ENCODE results near the gene AGAP2.

Gene AGAP2

DNA sequence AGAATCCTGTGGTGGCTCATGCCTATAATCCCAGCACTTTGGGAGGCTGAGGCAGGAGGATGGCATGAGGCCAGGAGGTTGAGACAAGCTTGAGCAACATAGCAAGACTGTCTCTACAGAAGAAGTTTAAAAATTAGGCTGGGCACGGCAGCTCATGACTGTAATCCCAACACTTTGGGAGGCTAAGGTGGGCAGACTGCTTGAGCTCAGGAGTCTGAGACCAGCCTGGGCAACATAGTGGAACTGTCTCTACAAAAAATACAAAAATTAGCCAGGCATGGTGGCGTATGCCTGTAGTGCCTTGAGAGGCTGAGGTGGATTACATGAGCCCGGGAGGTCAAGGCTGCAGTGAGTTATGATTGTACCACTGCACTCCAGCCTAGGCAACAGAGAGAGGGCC, 29.3 kb upstream of the AGAP2 start:
- DNase-seq (ENCODE audit: low read depth in 2 of 2): no peak

DNA sequence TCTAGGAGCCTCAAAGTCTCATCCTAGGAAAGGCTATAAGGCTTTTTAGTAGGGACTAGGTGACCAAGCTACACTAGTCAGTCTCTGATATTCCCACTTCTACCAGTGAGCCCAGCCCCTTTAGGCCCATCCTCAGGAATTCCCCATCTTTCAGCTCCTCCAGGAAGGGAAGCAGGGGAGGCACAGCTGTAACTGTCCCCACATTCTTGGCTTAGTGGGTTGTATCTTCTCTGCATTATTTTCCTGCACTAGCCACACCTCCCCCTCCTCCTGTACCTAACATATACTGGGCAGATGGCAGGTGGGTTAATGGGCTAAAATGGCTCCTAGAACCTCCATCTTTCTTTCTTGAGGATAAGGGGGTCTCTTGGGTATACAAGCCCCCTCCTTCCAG, 28.8 kb upstream of the AGAP2 start:
- DNase-seq (ENCODE audit: low read depth in 2 of 2): no peak

DNA sequence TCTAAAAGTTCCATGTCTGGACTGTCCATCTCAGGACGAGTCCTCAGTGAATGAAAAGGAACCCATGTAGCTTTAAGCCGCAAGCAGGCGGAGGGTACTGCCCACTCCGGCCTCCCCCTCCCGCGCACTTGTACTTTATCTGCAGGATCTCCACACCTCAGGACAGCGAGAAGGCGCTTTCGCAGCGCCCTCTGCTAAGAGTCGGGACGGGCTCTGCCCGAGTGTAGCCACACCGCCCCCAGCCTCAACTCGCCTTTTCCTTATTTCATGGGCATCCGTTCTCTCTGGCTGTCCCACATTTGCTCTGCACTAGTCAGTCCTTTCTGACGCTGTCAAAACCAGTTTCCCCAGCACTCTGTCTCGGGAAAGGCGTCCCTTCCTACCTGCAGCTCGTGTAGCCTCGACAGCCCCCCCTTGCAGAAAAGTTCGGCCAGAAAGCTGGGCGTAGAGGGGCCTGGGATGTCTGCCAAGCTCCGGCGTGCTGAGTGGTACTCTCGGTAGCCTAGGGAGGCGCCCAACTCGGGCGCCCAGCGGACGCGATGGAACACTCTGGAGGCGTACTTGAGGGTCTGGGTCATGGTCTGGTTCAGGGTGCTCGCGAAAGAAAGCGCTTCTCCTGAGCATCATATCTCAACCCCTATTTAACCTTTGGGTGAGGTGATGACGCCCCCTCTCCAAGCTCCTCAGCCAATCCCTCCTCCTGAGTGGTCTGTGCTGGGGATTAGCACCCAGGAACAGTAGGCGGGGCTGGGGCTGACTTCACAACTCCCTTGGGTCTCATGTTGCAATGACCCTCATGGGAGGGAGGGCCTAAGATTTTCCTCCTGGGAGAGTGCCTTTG, 28.1 kb upstream of the AGAP2 start, which contains the start of gene CYP27B1:
CYP27B1 (minus strand) TSS at position 615 of the 841 bp plus-strand sequence; CDS start at position 578, 37 bp downstream.
- DNase-seq (ENCODE audit: low read depth in 2 of 2): no peak

DNA sequence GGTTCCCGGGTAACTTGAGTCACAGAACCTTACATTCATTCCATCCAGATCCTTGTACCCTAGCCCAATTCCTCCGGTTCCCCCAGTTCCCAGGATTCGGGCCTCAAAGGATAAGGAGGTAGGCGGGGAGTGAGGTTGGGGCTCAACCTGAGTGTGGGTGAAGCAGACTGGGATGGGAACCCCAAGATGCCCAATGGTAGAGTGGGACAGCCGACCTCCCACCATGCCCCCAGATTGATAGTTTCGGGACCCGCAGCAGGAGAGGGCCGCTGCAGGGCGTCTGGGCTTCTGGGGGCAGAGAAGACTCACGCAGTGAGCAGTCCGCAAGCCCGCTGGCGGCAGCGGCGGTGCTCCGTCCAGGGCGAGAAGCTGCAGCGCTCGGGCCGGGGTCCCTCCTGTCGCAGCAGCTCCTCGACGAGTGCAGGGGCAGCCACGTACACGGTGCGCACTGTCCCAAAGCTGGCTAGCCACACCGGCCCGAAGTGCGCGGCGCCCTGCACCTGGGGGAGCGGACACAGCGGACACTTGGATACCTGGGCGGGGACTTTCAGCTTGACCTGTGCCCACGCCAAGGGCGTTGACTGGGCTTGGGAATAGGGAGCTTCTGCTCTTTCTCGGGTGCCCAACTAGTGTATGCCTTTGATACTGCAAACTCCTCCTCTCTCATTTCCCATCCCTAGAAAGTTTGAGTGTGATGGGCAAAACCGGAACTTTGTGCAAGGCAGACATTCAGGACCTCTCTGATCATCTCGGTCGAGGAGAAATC, 27.3 kb upstream of the AGAP2 start:
- DNase-seq (ENCODE audit: low read depth in 2 of 2): no peak

DNA sequence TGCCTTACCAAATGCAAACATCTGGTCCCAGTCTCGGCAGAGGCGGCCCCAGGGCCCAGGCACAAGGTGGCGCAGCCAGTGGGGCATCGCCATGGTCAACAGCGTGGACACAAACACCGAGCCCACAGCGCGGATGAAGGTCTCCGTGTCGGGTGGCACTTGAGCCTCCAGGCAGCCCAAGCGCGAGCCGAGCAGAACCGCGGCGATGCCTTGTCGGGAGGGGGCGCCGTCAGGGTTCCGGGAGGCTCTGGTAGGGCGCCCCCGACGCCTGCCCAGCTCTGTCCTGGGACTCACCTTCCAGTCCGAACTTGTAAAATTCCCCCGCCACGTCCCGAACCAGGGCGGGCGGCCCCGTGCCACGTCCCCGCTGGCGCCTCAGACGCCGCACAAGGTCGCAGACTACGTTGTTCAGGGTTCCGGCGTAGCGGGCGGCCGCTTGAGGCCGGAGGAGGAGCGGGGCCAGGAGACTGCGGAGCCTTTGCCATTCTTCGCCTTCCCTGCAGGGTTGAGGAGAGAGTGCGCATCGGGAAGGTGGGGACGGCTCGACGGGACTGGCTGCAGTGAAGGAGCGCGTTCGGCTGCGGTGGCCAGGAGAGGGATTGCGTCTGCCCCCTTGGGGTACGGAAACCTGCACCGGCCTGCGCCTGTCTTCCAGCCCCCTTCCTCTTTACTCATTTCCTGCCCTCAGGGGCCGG, 26.6 kb upstream of the AGAP2 start:
- DNase-seq (ENCODE audit: low read depth in 2 of 2): peak in 1 of 2 donors; percentile 44

DNA sequence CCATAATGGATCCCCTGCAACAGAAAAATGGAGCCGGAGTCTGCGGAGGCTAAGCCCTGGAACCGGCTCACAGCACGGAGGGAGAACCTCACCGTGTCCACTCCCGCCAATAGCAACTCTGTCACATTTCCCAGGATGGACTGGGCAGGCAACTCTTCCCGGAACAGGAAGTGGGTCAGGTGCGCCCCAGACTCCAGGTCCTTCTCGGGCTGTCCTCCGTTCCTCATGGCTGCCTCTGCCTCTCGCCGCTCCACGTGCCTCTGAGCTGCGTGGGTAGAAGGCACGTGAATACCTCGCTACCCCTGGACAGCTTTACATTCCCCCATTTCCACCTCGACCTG, 26.1 kb upstream of the AGAP2 start:
- DNase-seq (ENCODE audit: low read depth in 2 of 2): no peak

DNA sequence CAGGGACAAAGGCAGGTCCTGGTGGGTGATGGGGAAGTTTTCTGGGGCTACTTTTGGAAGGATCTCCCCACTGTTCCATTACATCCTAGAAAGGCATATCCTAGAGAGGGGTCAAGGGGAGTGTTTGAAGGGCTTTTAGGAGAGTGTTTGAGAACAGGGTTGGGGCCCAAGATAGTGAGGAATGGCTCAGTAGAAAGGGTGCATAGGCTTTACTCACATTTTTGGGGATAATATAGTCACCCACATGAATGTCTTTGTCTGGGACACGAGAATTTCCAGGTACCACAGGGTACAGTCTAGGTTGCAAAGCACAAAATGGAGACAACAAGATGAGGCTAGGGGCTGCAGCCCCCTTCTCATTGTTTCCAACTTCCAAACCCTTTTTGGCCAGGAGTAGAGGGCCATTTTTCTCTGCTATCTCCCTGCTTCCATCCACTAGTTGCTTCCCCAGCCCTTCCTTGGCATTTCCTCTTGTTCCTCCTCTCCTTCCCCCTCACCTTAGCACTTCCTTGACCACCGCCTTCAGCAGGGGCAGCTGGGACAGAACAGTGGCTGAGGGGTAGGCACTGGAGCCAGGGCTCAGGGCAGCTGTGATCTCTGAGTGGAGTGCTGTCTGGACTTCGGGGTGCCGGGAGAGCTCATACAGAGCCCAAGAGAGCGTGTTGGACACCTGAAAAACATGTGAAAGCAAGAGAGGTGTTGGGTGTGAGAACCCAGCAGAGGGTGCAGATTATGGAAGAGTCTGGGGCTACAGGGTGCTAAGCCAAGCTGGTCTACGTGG, 25.5 kb upstream of the AGAP2 start:
- DNase-seq (ENCODE audit: low read depth in 2 of 2): no peak

DNA sequence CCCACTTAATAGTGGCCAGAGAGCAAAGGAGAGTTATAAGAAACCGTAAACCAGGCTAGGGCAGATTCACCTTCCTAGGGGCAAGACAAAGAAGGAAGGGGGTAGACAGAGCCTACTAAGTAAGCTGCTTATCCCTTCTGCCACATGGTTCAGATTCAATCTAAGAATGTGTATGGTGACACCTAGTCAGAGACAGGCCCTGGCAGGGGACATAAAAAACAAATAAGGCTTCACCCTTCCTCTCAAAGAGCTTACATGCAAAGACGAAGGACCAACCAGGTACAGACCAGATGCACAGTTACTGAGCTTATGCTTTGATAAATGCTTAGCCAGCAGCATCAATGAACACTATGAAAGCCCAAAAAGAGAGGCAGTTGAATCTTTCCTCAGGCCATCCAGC, 23.9 kb upstream of the AGAP2 start:
- no peak for DNase-seq (ENCODE audit: low read depth in 2 of 2)

DNA sequence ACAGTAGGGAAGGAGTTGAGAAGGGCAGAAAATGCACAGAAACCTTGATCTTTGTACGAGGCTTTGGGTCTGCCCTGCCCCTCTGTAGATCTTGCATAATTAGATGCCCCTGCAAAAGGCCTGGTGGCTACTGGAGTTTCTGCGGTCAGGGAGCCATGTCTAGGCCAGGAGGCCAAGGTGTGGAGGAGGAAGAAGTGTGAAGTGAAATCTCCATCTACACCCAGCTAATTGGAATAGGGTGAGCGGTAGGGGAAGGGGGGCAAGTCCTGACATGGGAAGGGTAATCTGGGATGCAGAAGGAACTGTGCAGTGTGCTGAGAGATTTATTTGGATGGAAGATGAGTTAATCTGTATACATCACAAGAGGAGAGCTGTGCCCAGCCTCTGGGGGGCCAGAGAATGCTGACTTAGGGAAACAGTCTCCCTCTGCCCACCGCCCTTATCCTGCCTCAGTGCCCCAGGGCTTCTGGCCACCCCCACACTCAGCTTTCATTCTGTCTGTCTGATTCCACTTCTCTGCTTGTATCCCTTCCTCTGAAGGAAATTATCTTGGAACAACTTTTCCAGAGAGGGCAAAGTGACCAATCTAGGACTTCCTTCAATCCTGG, 23.0 kb upstream of the AGAP2 start:
- no peak for DNase-seq (ENCODE audit: low read depth in 2 of 2)

DNA sequence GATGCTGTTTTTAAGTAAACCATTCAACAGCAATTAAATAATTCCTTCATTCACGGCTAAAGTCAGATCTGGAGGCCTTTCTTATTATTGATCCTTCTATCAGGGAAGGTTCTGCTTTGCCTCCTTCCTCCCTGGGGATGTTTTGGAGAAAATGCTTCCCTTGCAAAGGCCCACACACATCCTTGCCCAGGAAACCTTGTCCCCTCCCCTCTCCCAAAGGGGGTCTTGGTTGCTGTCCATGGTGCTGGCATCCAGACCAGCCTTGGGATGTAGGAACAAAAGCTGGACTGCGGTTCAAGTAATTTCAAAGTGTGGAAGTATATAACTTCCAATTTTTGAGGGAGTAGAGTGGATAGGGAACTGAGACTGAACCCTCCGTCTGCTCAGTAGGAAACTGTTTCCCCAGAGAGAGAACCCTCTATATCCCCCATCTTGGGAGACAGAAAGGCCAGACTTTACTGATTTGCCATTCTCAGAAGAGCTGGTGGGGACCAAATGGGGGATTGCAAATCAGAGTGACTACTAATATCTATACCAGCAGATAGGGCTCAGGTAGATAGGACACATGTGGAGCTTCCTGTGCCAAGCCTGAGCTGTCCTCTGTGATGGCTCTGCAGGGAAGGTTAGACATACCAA, 21.9 kb upstream of the AGAP2 start:
- DNase-seq (ENCODE audit: low read depth in 2 of 2): no peak

DNA sequence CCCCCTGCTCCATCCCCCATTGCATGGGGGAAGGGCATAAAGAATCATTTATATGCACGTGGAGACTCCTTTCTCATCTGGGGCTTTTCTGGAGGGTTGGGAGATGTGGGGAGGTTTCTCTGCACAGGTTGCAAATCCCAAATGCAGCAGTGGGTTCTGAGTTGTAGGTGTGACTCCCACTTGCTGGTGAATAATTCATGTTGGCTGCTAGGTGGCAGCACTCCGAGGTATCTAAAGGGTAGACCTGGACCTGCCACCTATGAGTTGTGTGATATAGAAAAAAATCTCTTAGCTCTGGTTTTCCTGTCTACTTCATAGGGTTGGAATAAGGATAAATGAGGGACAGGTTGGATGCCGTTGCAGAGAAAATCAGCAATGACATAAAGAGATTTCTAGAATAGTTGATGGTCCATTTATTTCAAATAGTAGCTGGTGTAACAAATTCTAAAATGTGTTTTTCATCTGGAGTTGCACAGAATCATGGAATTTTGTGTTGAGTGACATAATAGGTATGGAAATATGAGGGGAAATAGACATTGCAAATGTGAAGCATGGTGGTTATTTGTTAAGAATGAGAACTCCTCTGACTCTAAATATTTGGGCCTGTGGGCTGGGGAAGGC, 20.9 kb upstream of the AGAP2 start:
- DNase-seq (ENCODE audit: low read depth in 2 of 2): no peak

DNA sequence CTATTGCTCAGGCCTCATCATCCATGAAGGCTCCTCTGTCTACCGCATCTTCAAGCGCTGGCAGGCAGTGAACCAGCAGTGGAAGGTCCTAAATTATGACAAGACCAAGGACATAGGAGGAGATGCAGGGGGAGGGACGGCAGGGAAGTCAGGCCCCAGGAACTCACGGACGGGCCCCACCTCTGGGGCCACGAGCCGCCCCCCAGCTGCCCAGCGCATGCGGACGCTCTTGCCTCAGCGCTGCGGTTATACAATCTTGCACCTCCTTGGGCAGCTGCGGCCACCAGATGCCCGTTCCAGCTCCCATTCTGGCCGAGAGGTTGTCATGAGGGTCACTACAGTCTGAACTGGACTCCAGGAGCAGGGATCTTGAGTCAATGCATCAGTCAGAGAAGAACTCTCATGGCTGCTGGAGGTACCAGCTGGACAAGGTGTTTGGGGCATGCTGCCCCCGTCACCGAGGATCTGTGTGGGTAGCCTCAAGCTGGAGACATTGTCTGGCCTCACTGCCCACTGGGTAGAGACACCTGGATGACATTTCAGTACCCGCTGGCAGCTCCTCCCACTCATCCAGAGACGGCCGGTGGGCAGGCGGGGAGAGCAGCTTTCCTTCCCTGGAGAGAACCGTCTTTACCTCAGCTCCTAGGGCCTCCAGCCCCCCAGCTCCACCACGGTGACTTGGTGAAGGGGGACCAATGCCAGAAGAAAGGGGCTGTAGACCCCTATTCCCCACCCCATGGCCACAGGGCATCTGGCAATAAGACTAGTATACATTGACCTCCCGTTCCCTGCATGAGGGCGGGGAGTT, 20.2 kb upstream of the AGAP2 start:
- DNase-seq (ENCODE audit: low read depth in 2 of 2): no peak

DNA sequence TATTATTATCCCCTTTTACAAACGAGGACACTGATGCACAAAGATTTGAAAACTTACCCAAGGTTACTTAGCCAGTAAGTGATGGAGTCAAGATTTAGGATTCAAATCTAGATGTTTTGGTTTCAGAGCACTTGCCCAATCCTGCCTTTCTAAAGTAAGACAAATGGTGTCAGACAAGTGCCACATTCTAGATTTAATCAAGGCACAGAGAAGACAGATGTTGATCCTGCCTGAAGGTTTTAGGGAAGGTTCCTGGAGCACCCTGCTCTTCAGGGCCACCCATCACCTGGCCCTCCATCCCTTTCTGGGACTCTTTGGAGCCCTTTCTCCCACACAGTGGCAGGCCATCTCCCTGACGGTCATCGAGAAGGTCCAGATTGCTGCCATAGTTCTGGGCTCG, 19.2 kb upstream of the AGAP2 start:
- DNase-seq (ENCODE audit: low read depth in 2 of 2): no peak

DNA sequence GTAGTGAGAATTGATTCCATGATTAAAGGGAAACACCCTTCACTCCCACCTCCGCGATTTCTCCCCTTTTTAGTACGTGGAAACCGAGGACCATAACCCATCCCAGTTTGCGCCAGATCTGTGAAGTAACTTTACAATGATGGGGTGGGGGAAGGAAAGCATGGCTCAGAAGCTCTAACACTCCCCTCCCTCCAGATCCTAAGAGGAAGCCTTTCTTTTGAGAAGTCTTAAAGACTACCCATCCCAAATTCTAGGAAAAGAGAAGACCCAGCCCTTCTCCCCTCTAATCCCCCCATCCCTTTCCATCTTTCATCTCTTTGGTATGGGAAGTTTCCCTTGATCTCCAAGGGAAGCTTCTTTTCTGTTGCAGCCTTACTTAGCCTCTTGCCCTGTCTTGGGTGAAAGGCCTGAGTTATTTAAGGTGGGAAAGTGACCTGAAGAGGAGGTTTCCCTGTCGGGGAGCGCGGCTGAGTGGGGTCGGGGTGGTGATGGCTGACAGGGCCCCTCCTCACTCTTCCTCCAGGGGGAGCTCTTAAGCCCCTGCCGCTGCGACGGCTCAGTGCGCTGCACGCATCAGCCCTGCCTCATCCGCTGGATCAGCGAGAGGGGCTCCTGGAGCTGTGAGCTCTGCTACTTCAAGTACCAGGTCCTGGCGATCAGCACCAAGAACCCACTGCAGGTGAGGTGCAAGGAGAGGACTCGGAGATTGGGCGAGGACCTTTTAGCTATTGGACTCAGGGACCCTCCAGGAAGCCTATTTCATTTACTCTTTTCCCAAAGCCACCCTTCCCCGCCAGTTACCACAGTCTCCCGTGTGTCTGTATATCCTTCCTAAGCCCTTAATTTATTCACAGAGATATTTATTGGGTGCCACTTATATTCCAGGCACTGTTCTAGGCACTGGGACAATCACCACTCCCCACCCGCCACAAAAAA, 18.1 kb upstream of the AGAP2 start:
- peak in 1 of 2 donors; percentile 65 for DNase-seq (ENCODE audit: low read depth in 2 of 2)

DNA sequence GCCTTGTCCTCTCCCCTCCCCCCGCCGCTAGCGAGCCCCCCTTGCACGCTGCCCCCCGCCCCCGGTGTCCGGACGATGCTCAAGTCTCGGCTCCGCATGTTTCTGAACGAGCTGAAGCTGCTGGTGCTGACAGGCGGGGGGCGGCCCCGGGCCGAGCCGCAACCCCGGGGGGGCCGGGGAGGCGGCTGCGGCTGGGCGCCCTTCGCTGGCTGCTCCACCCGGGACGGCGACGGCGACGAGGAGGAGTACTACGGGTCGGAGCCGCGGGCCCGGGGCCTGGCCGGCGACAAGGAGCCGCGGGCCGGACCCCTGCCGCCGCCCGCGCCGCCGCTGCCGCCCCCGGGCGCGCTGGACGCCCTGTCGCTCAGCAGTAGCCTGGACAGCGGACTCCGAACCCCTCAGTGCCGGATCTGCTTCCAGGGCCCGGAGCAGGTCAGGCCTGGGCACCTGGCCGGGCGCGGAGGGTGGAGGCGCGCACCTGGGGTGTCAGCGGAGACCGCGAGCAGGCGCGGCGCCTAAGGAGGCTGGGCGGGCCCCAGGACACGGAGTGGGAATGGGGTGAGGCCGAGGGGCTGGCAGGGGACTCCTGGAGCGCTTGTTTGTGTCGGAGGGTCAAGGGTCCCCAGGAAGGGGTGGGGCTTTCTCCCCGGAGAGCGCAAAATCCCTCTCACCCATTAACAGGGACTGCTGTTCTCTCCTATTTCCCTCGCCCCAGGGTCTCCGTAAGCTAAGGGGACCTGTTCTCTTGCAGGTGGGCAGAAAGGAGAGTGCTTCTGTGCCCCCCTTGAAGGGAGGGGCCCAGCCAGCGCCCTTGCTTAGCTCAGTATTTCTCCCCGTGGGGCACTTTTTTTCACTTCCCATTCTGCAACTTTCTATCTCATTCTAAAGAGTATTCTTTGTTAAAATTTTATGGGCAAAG, 17.2 kb upstream of the AGAP2 start:
- DNase-seq (ENCODE audit: low read depth in 2 of 2): no peak

DNA sequence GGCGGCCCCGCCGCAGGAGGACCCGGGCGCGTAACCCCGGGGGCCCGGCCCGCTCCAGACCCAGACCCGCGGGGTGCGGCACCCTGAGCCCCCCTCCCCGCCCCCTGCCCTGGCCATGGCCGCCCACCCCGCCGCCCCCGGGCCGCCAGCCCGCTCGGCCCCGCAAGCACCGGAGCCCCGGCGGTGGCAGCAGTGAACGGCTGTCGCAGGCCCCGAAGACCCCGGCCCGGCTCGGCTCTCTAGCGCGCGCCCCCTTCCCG, 16.6 kb upstream of the AGAP2 start:
- DNase-seq (ENCODE audit: low read depth in 2 of 2): no peak

DNA sequence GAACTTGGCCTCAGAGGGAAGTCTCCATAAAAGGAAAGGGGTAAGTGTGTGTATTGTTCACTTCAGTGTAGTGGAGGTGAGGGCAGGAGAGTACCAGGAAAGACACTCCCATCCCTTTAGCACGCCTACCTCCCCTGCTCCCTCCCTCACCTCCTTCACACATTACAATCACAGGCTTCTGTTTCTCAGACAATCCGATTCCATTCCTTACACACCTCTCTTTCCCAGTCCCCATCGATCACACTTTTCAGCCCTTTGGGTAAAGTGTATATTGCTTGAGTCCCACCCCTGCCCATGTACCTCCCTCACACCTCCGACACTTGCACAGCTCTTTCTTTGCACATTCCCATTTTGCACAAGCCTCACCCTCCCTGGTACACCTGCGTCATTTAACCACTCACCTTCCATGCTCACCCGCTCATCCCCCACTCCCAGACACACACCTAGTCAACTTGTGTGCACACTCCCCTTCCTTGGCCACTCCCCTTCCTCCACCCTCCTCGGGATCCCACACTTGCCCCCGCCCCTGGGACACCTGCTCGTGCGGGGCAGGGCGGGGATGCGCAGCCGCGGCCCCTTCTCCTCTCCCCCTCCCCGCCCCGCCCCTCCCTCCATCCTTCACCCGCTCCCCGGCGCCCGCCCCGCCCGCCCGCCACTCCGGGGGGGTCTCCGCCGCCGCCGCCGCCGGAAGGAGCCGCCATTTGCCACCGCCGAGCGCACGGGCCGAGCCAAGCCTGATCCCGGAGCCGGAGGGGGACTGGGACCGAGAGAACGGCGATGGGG, 16.1 kb upstream of the AGAP2 start, which contains the start of gene MARCHF9:
MARCHF9 (plus strand) TSS at position 693 of the 783 bp plus-strand sequence. CDS start 426 bp downstream, outside the sequence.
- DNase-seq (ENCODE audit: low read depth in 2 of 2): peak; percentile 74 to 81

Data from stimulated activated CD8-positive, alpha-beta memory T cell treated with anti-CD3 and anti-CD28 coated beads, Interleukin-15, amount 100 ng/mL, for 48 hours (primary cell).